GM18508 (cell line): ENCODE results near the gene PDIK1L.
"Not testable (repeated sequence)": the region's sequence is repeated elsewhere in the genome, so short reads cannot be mapped to it uniquely, and the experiment has no call there.

ENCODE experiments used
- ATAC-seq: cut with Tn5 transposase; IDR thresholded peaks from one replicate; pipeline ENCODE4 v1.9.1; 2021; ENCODE audit warnings: moderate number of reproducible peaks; ENCODE audit not compliant: insufficient read depth, unreplicated experiment

PDIK1L gene

GRCh38 chr1:26084844-26085243, 26.8 kb upstream of the PDIK1L start:
- ATAC-seq: no peak

- ATAC-seq: no peak
Observed at GRCh38 chr1:26089125-26089524, 22.5 kb upstream of the PDIK1L start.

- ATAC-seq: no peak
Observed at GRCh38 chr1:26090893-26091292, 20.7 kb upstream of the PDIK1L start.

- ATAC-seq: no peak
Observed at GRCh38 chr1:26092422-26092821, 19.2 kb upstream of the PDIK1L start.

GRCh38 chr1:26093569-26093968, 18.1 kb upstream of the PDIK1L start:
- ATAC-seq: not testable (repeated sequence)

GRCh38 chr1:26094076-26094669, 17.5 kb upstream of the PDIK1L start:
- ATAC-seq: no peak

GRCh38 chr1:26094677-26095383, 16.8 kb upstream of the PDIK1L start:
- no peak for ATAC-seq

- ATAC-seq: no peak
Observed at GRCh38 chr1:26096471-26096870, 15.2 kb upstream of the PDIK1L start.

GRCh38 chr1:26097696-26098095, 13.9 kb upstream of the PDIK1L start:
- no peak for ATAC-seq

- ATAC-seq: no peak
Observed at GRCh38 chr1:26098602-26099001, 13.0 kb upstream of the PDIK1L start.

- ATAC-seq: no peak
Observed at GRCh38 chr1:26099780-26100179, 11.8 kb upstream of the PDIK1L start.

GRCh38 chr1:26100204-26100603, 11.4 kb upstream of the PDIK1L start:
- ATAC-seq: not testable (repeated sequence)

GRCh38 chr1:26102119-26102518, 9.5 kb upstream of the PDIK1L start:
- no peak for ATAC-seq

- ATAC-seq: no peak
Observed at GRCh38 chr1:26102526-26102925, 9.1 kb upstream of the PDIK1L start.

GRCh38 chr1:26105226-26105548, 6.4 kb upstream of the PDIK1L start:
- not testable (repeated sequence) for ATAC-seq

GRCh38 chr1:26109229-26110164, 2.1 kb upstream of the PDIK1L start:
- no peak for ATAC-seq

- ATAC-seq: no peak
Observed at GRCh38 chr1:26110731-26111529, 694 bp upstream of the PDIK1L start.

GRCh38 chr1:26112407-26112775, 767 bp downstream of the PDIK1L start:
- no peak for ATAC-seq

- ATAC-seq: no peak
Observed at GRCh38 chr1:26114165-26114927, 2.7 kb downstream of the PDIK1L start.
